Measurements from ENCODE around the gene RSPO4. TPM values are rescaled to one million over a fixed set of nuclear protein-coding genes. Genes with fewer than 3 reads are reported as not detected.
"Not testable (repeated sequence)": the region's sequence is repeated elsewhere in the genome, so short reads cannot be mapped to it uniquely, and the experiment has no call there.

The RSPO4 gene
- total RNA-seq: not detected in 2 replicates

GRCh38 chr20:1001911-1002681 lies at the start of gene RSPO4:
Gene RSPO4, minus strand, starts transcription at chr20:1002311. Its CDS starts 147 bp downstream, at chr20:1002164.
- intact Hi-C loops (cut with micrococcal nuclease): no loop called here

- intact Hi-C loops (cut with micrococcal nuclease): no loop called here
Observed at GRCh38 chr20:1050440-1050839, 48.3 kb upstream of the RSPO4 start.

- intact Hi-C loops (cut with micrococcal nuclease): no loop called here
Observed at GRCh38 chr20:1045860-1046418, 43.8 kb upstream of the RSPO4 start.

- intact Hi-C loops (cut with micrococcal nuclease): no loop called here
Observed at GRCh38 chr20:1041845-1042390, 39.8 kb upstream of the RSPO4 start.

GRCh38 chr20:1038205-1038604 lies 36.1 kb upstream of the RSPO4 start:
- intact Hi-C loops (cut with micrococcal nuclease): no loop called here

- intact Hi-C loops (cut with micrococcal nuclease): no loop called here
Observed at GRCh38 chr20:1037039-1037438, 34.9 kb upstream of the RSPO4 start.

- intact Hi-C loops (cut with micrococcal nuclease): no loop called here
Observed at GRCh38 chr20:1035466-1035865, 33.4 kb upstream of the RSPO4 start.

- intact Hi-C loops (cut with micrococcal nuclease): no loop called here
Observed at GRCh38 chr20:1034415-1034789, 32.3 kb upstream of the RSPO4 start.

GRCh38 chr20:1033751-1034414 lies 31.8 kb upstream of the RSPO4 start:
- intact Hi-C loops (cut with micrococcal nuclease): no loop called here

- intact Hi-C loops (cut with micrococcal nuclease): no loop called here
Observed at GRCh38 chr20:1029980-1030379, 27.9 kb upstream of the RSPO4 start.

GRCh38 chr20:1026214-1026613 lies 24.1 kb upstream of the RSPO4 start:
- intact Hi-C loops (cut with micrococcal nuclease): not testable (repeated sequence)

- intact Hi-C loops (cut with micrococcal nuclease): no loop called here
Observed at GRCh38 chr20:1022871-1023270, 20.8 kb upstream of the RSPO4 start.

GRCh38 chr20:1020614-1021013 lies 18.5 kb upstream of the RSPO4 start:
- intact Hi-C loops (cut with micrococcal nuclease): no loop called here

GRCh38 chr20:1019344-1019743 lies 17.2 kb upstream of the RSPO4 start:
- intact Hi-C loops (cut with micrococcal nuclease): no loop called here

GRCh38 chr20:1017677-1018076 lies 15.6 kb upstream of the RSPO4 start:
- intact Hi-C loops (cut with micrococcal nuclease): no loop called here

- intact Hi-C loops (cut with micrococcal nuclease): no loop called here
Observed at GRCh38 chr20:1015181-1015580, 13.1 kb upstream of the RSPO4 start.

GRCh38 chr20:1014471-1014870 lies 12.4 kb upstream of the RSPO4 start:
- intact Hi-C loops (cut with micrococcal nuclease): no loop called here

GRCh38 chr20:1013566-1014340 lies 11.6 kb upstream of the RSPO4 start:
- intact Hi-C loops (cut with micrococcal nuclease): no loop called here

GRCh38 chr20:1012359-1013168 lies 10.5 kb upstream of the RSPO4 start:
- intact Hi-C loops (cut with micrococcal nuclease): no loop called here

GRCh38 chr20:1010659-1011058 lies 8.5 kb upstream of the RSPO4 start:
- intact Hi-C loops (cut with micrococcal nuclease): no loop called here
